Cardiac muscle cell (in vitro differentiated cells and primary cell): Measurements from ENCODE around the gene EIF4G3. TPM values are rescaled to one million over a fixed set of nuclear protein-coding genes. Genes with fewer than 3 reads are reported as not detected.
A peak's percentile ranks its signal among the peaks of the same experiment; 100 is the strongest.

Source experiments
- DNase-seq, 2 donors: peaks; one replicate each; pipeline versions ENCODE4 v3.0.0 to v3.0.0-alpha.2; 2010 to 2017; ENCODE audit warnings: low read depth in 1 of 2, low spot score in 1 of 2
- H3K27ac ChIP-seq: fragments of 200-600 bp; sonication (generic); 2 replicates; pipeline ENCODE4 v1.5.1; 2016
- H3K27me3 ChIP-seq: fragments of 200-600 bp; sonication (generic); 2 replicates; pipeline ENCODE4 v1.6.0; 2016; ENCODE audit warnings: control low read depth
- H3K36me3 ChIP-seq: fragments of 200-600 bp; sonication (generic); 2 replicates; pipeline ENCODE4 v1.5.1; 2016; ENCODE audit warnings: control low read depth
- H3K4me1 ChIP-seq: fragments of 200-600 bp; sonication (generic); 2 replicates; pipeline ENCODE4 v1.8.1; 2017; ENCODE audit warnings: low read depth, mild to moderate bottlenecking, mixed run types
- H3K4me3 ChIP-seq: fragments of 200-600 bp; sonication (generic); 2 replicates; pipeline ENCODE4 v1.5.1; 2016; ENCODE audit warnings: mild to moderate bottlenecking
- H3K9me3 ChIP-seq: fragments of 200-600 bp; sonication (generic); 2 replicates; pipeline ENCODE4 v1.5.1; 2017; ENCODE audit warnings: low read depth, mild to moderate bottlenecking, control low read depth
- polyA plus RNA-seq: library from polyadenylated mRNA; unstranded; fragments of >200 nt; fragmentation: Nextera tagmentation; extraction: Ambion mirVana; gene quantifications from 2 replicates; pipeline ENCODE4 v1.2.1, GENCODE V29; 2016
- total RNA-seq: library from RNA; depleted of rRNA; stranded (reverse); fragments of >200 nt; gene quantifications from 2 replicates; pipeline ENCODE4 v1.2.3, GENCODE V29; 2016
- TF ChIP-seq, protein P1 (sequence below): IDR thresholded peaks from 2 replicates; pipeline ENCODE4 v1.5.1; 2012; ENCODE audit warnings: low read depth, mild to moderate bottlenecking, low read length

EIF4G3 gene
- total and polyA plus RNA-seq, 2 experiments from 2014 or later = 37.8 to 55.3 TPM

DNA sequence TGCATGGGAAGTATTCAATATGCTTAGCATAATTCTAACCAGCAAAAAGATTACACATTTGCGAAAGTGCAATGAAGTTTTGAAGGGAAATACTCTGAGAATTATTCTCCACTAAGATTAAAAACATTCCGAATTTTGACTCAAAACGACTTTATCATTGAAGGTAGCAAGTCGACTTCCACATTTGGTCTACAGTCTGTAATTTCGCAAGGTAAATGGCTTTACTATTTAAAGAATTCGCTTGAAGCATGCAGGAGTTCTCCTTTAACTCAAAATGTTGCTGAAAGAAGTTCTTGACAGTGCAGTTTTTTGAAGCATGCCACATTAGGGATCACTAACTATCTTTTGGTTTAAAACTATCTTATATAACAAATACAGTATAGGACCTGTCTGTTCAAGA is 228.6 kb downstream of the EIF4G3 start:
- Histone ChIP-seq H3K27ac (no peak overlapping the region), H3K4me1 (no peaks in the 10 kb centered on the region), H3K4me3 (no peak overlapping the region), H3K36me3 (no peaks in the 10 kb centered on the region), H3K27me3 (no peaks in the 10 kb centered on the region), H3K9me3 (no peaks in the 10 kb centered on the region)
- TF ChIP-seq, protein P1, sequence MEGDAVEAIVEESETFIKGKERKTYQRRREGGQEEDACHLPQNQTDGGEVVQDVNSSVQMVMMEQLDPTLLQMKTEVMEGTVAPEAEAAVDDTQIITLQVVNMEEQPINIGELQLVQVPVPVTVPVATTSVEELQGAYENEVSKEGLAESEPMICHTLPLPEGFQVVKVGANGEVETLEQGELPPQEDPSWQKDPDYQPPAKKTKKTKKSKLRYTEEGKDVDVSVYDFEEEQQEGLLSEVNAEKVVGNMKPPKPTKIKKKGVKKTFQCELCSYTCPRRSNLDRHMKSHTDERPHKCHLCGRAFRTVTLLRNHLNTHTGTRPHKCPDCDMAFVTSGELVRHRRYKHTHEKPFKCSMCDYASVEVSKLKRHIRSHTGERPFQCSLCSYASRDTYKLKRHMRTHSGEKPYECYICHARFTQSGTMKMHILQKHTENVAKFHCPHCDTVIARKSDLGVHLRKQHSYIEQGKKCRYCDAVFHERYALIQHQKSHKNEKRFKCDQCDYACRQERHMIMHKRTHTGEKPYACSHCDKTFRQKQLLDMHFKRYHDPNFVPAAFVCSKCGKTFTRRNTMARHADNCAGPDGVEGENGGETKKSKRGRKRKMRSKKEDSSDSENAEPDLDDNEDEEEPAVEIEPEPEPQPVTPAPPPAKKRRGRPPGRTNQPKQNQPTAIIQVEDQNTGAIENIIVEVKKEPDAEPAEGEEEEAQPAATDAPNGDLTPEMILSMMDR = no peak
- DNase-seq = peak in 1 of 2 donors; percentile 0

DNA sequence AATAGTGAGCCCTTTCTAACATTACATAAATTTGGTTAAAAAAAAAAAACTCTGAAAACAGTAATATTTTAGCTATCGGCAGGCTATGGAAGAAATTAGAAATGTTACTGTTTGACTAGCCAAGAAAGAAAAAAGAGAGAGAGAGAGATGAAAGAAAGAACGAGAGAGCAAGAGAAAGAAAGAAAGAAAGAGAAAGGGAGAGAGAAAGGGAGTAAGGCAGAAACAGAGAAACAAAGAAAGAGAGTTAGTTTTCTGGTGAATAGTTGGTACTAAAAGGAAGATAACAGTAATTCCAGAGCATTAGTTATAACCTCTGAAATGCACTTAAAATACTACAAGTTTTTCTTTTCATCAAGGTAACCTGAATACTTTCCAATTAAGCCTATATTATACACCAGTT is 229.3 kb downstream of the EIF4G3 start:
- H3K4me3 ChIP-seq = no peak overlapping the region
- TF ChIP-seq, protein P1 = no peak
- H3K36me3 ChIP-seq = peaks cover under 1% of the 10 kb centered on the region
- no peaks in the 10 kb centered on the region for H3K4me1 ChIP-seq
- H3K9me3 ChIP-seq = no peaks in the 10 kb centered on the region
- DNase-seq = no peak
- no peaks in the 10 kb centered on the region for H3K27me3 ChIP-seq
- no peak overlapping the region for H3K27ac ChIP-seq

DNA sequence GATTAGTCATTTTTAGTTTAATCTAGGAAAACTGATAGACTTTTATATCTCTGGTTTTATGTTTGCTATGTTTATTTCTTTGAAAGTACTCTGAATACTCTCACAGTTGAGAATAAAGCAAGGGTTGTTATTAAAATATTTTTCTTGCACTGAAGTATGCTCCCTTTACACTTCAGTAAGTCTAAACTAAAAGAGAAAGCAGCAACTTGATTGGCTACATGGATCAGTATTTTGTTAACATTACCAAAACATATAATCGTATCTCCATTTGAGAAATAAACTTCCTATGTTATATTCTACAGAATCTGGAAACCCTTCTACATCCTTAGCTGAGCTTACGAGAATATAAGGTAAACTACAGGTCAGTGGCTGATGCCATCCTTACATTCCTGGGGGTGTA is 240.1 kb downstream of the EIF4G3 start:
- TF ChIP-seq, protein P1 = no peak
- H3K9me3 ChIP-seq = no peaks in the 10 kb centered on the region

DNA sequence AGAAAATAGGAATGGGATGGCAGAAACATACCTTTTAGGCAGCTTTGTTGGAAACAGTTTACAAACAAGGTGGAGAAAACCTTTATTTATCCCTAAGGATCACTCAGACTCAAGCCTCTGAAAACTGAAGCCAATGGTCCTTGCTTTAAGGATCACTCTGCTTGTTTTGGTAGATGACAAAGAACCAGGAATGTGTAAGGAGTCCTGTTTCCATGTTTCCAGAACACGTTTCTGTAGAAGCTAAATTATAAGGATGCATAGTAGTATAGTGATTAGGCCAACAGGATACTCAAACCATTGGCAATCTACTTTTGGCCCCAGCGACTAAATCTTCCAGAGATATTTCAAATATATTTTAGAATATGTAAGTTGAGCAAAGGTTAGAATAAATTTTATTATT is 240.5 kb downstream of the EIF4G3 start:
- peaks cover 3% of the 10 kb centered on the region for H3K36me3 ChIP-seq
- H3K27me3 ChIP-seq = no peaks in the 10 kb centered on the region
- H3K9me3 ChIP-seq = no peaks in the 10 kb centered on the region
- H3K27ac ChIP-seq = no peak overlapping the region
- DNase-seq = no peak
- H3K4me3 ChIP-seq = no peak overlapping the region
- no peaks in the 10 kb centered on the region for H3K4me1 ChIP-seq
- TF ChIP-seq, protein P1 = no peak

More for the DNA sequence above, 240.1 kb downstream of the EIF4G3 start:
- Histone ChIP-seq H3K27me3 (no peaks in the 10 kb centered on the region), H3K27ac (no peak overlapping the region), H3K4me3 (no peak overlapping the region), H3K4me1 (no peaks in the 10 kb centered on the region), H3K36me3 (peaks cover 7% of the 10 kb centered on the region)
- no peak for DNase-seq

DNA sequence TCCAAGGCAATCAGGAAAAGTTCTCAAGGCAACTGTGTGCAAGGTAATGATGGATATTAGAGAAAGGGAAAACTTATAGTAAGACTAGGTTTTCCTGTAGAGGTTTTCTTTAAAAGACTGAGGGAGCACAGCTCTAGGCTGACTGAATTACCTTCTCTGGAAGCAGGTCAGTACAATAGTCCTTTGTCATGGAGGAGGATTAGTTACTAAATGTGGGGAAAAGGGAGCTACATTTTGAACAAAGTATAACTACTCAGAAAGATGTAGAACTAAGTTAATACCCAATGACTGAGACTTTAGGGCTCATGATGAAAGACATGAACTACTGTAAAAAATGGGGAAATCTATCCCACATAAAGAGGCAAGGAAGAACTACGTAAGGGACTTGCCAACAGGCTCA is 241.0 kb downstream of the EIF4G3 start:
- DNase-seq = no peak
- Histone ChIP-seq H3K9me3 (no peaks in the 10 kb centered on the region), H3K4me1 (no peaks in the 10 kb centered on the region), H3K27ac (no peak overlapping the region), H3K36me3 (no peaks in the 10 kb centered on the region), H3K4me3 (no peak overlapping the region), H3K27me3 (no peaks in the 10 kb centered on the region)
- TF ChIP-seq, protein P1 = no peak
